ENCODE data around the gene B3GAT1. TPM values are rescaled to one million over a fixed set of nuclear protein-coding genes. Genes with fewer than 3 reads are reported as not detected.

The B3GAT1 gene
- total RNA-seq, 4 donors from 2014 or later, result 0.19 to 0.72 (median 0.55) TPM

GRCh38 chr11:134367781-134368180 is 44.3 kb downstream of the B3GAT1 start:
- TF ChIP-seq, protein P1, sequence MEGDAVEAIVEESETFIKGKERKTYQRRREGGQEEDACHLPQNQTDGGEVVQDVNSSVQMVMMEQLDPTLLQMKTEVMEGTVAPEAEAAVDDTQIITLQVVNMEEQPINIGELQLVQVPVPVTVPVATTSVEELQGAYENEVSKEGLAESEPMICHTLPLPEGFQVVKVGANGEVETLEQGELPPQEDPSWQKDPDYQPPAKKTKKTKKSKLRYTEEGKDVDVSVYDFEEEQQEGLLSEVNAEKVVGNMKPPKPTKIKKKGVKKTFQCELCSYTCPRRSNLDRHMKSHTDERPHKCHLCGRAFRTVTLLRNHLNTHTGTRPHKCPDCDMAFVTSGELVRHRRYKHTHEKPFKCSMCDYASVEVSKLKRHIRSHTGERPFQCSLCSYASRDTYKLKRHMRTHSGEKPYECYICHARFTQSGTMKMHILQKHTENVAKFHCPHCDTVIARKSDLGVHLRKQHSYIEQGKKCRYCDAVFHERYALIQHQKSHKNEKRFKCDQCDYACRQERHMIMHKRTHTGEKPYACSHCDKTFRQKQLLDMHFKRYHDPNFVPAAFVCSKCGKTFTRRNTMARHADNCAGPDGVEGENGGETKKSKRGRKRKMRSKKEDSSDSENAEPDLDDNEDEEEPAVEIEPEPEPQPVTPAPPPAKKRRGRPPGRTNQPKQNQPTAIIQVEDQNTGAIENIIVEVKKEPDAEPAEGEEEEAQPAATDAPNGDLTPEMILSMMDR (IDR thresholded peaks at IDR 0.05), result no peak
- DNase-seq (ENCODE audit: low spot score), result no peak

GRCh38 chr11:134366254-134366653 is 45.8 kb downstream of the B3GAT1 start:
- TF ChIP-seq, protein P1 (IDR thresholded peaks at IDR 0.05), result no peak
- ATAC-seq (ENCODE audit: low FRiP score), result no peak
- DNase-seq (ENCODE audit: low spot score), result no peak

More at GRCh38 chr11:134367781-134368180, 44.3 kb downstream of the B3GAT1 start:
- no peak for ATAC-seq (ENCODE audit: low FRiP score)

GRCh38 chr11:134365011-134365925 is 46.8 kb downstream of the B3GAT1 start:
- ATAC-seq (ENCODE audit: low FRiP score), result no peak
- DNase-seq (ENCODE audit: low spot score), result no peak
- TF ChIP-seq, protein P1 (IDR thresholded peaks at IDR 0.05), result no peak

DNA sequence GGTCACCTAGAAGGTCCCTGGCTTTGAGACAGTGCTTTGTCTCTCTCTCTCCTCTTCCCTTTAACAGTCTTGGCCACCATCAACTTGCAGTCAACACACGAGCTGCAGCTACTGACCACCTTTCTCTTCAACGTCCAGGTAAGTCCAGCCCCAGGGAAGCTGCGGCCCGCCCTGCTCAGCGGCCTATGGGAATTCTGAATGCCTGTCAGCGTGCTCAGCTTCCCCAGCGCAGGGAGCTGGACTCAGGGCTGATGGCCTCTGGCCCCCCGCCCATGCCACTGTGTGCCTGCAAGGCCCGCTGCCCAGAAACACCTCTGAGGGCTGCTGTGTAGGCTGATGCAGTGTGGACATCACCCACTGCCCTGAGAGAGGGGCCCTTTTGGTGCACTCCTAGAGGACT is 47.8 kb downstream of the B3GAT1 start:
- no peak for DNase-seq (ENCODE audit: low spot score)
- TF ChIP-seq, protein P1 (IDR thresholded peaks at IDR 0.05), result no peak
- ATAC-seq (ENCODE audit: low FRiP score), result no peak

GRCh38 chr11:134363592-134363991 is 48.5 kb downstream of the B3GAT1 start:
- DNase-seq (ENCODE audit: low spot score) (no peak), ATAC-seq (ENCODE audit: low FRiP score) (no peak)
- TF ChIP-seq, protein P1 (IDR thresholded peaks at IDR 0.05), result no peak

GRCh38 chr11:134363161-134363560 is 48.9 kb downstream of the B3GAT1 start:
- ATAC-seq (ENCODE audit: low FRiP score) (no peak), DNase-seq (ENCODE audit: low spot score) (no peak)
- TF ChIP-seq, protein P1 (IDR thresholded peaks at IDR 0.05), result no peak

Data from omental fat pad (tissue), 4 donors.